AG08395 (cell line): ENCODE data around the gene DLG1.

Source experiments
- DNase-seq: peaks from one replicate; pipeline ENCODE4 v3.0.0; 2012; ENCODE audit warnings: mixed read lengths, low spot score

Gene DLG1

GRCh38 chr3:196996454-196997265, 301.8 kb downstream of the DLG1 start:
- no peak for DNase-seq

- no peak for DNase-seq
These were observed 302.6 kb downstream of the DLG1 start for GRCh38 chr3:196995646-196996355.

GRCh38 chr3:196995027-196995426, 303.4 kb downstream of the DLG1 start:
- DNase-seq, result no peak

GRCh38 chr3:196994056-196994455, 304.4 kb downstream of the DLG1 start:
- DNase-seq, result no peak
